HepG2 (cell line): ENCODE data around the gene MARF1. TPM values are rescaled to one million over a fixed set of nuclear protein-coding genes. Genes with fewer than 3 reads are reported as not detected.

Experiments used
- BCL6 ChIP-seq: IDR thresholded peaks from 2 replicates; pipeline ENCODE4 v1.6.1; 2016; ENCODE audit warnings: missing genetic modification reagents, missing compliant biosample characterization
- FLYWCH1 ChIP-seq: sonication (generic); formaldehyde crosslinking; IDR thresholded peaks from 2 replicates; pipeline ENCODE4 v1.8.1; 2023; ENCODE audit warnings: mild to moderate bottlenecking, missing genetic modification reagents
- HDAC6 ChIP-seq: fragments of 200-600 bp; sonication (generic); IDR thresholded peaks from 2 replicates; pipeline ENCODE4 v1.7.0; 2017; ENCODE audit warnings: mild to moderate bottlenecking, antibody characterized with exemption, low read length, low read depth
- HOXA5 ChIP-seq: sonication (generic); formaldehyde crosslinking; IDR thresholded peaks from 2 replicates; pipeline ENCODE4 v1.4.0; 2020; ENCODE audit warnings: missing genetic modification reagents
- NFATC3 ChIP-seq: sonication (generic); formaldehyde crosslinking; IDR thresholded peaks from 2 replicates; pipeline ENCODE4 v1.5.1; 2020; ENCODE audit warnings: mild to moderate bottlenecking, missing genetic modification reagents
- SIX4 ChIP-seq: sonication (generic); formaldehyde crosslinking; IDR thresholded peaks from 2 replicates; pipeline ENCODE4 v1.4.0; 2020; ENCODE audit warnings: missing genetic modification reagents
- THAP11 ChIP-seq: IDR thresholded peaks from 2 replicates; pipeline ENCODE4 v1.6.1; 2016; ENCODE audit warnings: missing biosample characterization, missing genetic modification reagents
- ZNF33A ChIP-seq: sonication (generic); formaldehyde crosslinking; IDR thresholded peaks from 2 replicates; pipeline ENCODE4 v1.5.1; 2020; ENCODE audit warnings: missing genetic modification reagents, mild to moderate bottlenecking, moderate library complexity, borderline replicate concordance
- ZNF430 ChIP-seq: sonication (generic); formaldehyde crosslinking; IDR thresholded peaks from 2 replicates; pipeline ENCODE4 v1.9.0; 2021; ENCODE audit warnings: mild to moderate bottlenecking, missing genetic modification reagents
- polyA plus RNA-seq, 8 experiments: library from polyadenylated mRNA; depleted of rRNA in 3 of 8; stranded (reverse) in 7 of 8; unstranded in 1 of 8; fragments of >200 nt; fragmentation: Illumina TruSeq in 4 of 8; extraction: Trizol in 4 of 8; gene quantifications; 2 replicates each; pipeline versions ENCODE4 v1.2.1 to v1.2.3, GENCODE V29; 2011 to 2016; ENCODE audit warnings: low read depth in 4 of 8, missing spikeins in 1 of 8, mixed read lengths in 1 of 8; ENCODE audit not compliant: insufficient read depth in 1 of 8
- total RNA-seq, 5 experiments: library from RNA; depleted of rRNA; stranded (reverse); fragments of >200 nt; fragmentation: Illumina TruSeq; extraction: Trizol; gene quantifications; 2 replicates each; pipeline ENCODE4 v1.2.3, GENCODE V29; 2016; ENCODE audit warnings: low read depth in 1 of 5
- TF ChIP-seq, protein P1 (sequence below), 2 experiments: sonication (generic) in 1 of 2; formaldehyde crosslinking in 1 of 2; IDR thresholded peaks; 2 replicates each; pipeline versions ENCODE4 v1.4.0 to v1.6.1; 2016 to 2020; ENCODE audit warnings: borderline replicate concordance in 1 of 2, low read depth in 1 of 2, mild to moderate bottlenecking in 1 of 2, missing genetic modification reagents in 1 of 2
- TF ChIP-seq, protein P2 (sequence below): sonication (generic); formaldehyde crosslinking; IDR thresholded peaks from 2 replicates; pipeline ENCODE4 v1.4.0; 2020; ENCODE audit warnings: missing genetic modification reagents, low read depth, mild to moderate bottlenecking, borderline replicate concordance
- TF ChIP-seq, protein P3 (sequence below): sonication (generic); formaldehyde crosslinking; IDR thresholded peaks from 2 replicates; pipeline ENCODE4 v1.4.0; 2020; ENCODE audit warnings: missing genetic modification reagents
- TF ChIP-seq, protein P4 (sequence below): IDR thresholded peaks from 2 replicates; pipeline ENCODE4 v1.6.1; 2016; ENCODE audit warnings: missing compliant biosample characterization, missing genetic modification reagents, borderline replicate concordance
- TF ChIP-seq, protein P5 (sequence below): sonication (generic); formaldehyde crosslinking; IDR thresholded peaks from 2 replicates; pipeline ENCODE4 v1.5.0; 2020; ENCODE audit warnings: missing genetic modification reagents, mild to moderate bottlenecking, borderline replicate concordance

Gene MARF1
- total and polyA plus RNA-seq, 2 of the 13 experiments (the other 11 are each of a cell fraction or from before 2014, with no cell fraction given): 8.7 to 20.7 TPM

DNA sequence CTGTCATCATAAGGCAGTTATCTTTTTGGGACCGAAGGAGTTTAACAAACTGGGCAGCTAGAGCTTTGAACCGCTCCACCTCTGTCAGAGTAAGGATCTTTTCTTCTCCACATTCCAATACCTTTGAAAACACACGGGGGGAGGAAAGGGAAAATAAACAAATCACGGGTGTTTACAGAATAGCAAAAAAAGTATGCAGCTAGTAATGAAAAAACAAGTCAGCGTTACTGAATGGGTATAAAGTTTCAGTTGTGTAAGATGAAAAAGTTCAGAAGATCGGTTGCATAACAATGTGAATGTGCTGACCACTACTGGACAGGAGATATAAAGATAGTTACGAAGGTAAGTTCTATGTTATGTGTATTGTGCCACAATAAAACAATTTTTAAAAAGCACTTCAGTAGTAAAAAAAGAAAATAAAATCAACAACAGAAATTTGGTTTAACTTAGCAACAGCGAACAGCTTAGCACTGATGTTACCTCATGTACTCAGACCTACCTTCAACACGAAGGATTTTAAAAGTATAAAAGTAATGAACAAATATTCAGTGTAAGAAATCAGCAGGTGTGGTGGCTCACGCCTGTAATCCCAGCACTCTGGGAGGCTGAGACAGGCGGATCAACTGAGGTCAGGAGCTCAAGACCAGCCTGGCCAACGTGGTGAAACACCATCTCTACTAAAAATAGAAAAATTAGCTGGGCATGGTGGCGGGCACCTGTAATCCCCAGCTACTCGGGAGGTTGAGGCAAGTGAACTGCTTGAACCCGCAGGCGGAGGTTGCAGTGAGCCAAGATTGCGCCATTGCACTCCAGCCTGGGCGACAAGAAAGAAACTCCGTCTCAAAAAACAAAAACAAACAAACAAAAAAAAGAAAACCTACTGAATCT, 34.3 kb downstream of the MARF1 start (continued):
- TF ChIP-seq, protein P1, sequence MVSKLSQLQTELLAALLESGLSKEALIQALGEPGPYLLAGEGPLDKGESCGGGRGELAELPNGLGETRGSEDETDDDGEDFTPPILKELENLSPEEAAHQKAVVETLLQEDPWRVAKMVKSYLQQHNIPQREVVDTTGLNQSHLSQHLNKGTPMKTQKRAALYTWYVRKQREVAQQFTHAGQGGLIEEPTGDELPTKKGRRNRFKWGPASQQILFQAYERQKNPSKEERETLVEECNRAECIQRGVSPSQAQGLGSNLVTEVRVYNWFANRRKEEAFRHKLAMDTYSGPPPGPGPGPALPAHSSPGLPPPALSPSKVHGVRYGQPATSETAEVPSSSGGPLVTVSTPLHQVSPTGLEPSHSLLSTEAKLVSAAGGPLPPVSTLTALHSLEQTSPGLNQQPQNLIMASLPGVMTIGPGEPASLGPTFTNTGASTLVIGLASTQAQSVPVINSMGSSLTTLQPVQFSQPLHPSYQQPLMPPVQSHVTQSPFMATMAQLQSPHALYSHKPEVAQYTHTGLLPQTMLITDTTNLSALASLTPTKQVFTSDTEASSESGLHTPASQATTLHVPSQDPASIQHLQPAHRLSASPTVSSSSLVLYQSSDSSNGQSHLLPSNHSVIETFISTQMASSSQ (IDR thresholded peaks at IDR 0.05; ENCODE audit: low read depth): peak; percentile 62; the same call in 1 of the 2 replicates
- TF ChIP-seq, protein P1 (CRISPR knock-in tag; IDR thresholded peaks at IDR 0.05; ENCODE audit: borderline replicate concordance): no peak; the same call in 1 of the 2 replicates
- TF ChIP-seq BCL6 (CRISPR knock-in tag): peak; percentile 84
- TF ChIP-seq HDAC6: no peak
- TF ChIP-seq, protein P2, sequence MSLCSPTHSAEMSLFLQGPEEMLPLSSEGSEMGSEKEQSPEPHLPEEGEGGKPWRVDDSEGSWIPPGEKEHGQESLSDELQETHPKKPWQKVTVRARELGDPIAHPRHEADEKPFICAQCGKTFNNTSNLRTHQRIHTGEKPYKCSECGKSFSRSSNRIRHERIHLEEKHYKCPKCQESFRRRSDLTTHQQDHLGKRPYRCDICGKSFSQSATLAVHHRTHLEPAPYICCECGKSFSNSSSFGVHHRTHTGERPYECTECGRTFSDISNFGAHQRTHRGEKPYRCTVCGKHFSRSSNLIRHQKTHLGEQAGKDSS (CRISPR knock-in tag): no peak
- TF ChIP-seq THAP11 (CRISPR knock-in tag): peak; percentile 70
- 0 out of 2 replicates have a peak, but pooled peaks have one; percentile 35 for TF ChIP-seq ZNF430 (CRISPR knock-in tag)
- peak; percentile 95 for TF ChIP-seq SIX4 (CRISPR knock-in tag)
- TF ChIP-seq, protein P3, sequence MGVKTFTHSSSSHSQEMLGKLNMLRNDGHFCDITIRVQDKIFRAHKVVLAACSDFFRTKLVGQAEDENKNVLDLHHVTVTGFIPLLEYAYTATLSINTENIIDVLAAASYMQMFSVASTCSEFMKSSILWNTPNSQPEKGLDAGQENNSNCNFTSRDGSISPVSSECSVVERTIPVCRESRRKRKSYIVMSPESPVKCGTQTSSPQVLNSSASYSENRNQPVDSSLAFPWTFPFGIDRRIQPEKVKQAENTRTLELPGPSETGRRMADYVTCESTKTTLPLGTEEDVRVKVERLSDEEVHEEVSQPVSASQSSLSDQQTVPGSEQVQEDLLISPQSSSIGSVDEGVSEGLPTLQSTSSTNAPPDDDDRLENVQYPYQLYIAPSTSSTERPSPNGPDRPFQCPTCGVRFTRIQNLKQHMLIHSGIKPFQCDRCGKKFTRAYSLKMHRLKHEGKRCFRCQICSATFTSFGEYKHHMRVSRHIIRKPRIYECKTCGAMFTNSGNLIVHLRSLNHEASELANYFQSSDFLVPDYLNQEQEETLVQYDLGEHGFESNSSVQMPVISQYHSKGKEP (CRISPR knock-in tag): no peak
- TF ChIP-seq, protein P4, sequence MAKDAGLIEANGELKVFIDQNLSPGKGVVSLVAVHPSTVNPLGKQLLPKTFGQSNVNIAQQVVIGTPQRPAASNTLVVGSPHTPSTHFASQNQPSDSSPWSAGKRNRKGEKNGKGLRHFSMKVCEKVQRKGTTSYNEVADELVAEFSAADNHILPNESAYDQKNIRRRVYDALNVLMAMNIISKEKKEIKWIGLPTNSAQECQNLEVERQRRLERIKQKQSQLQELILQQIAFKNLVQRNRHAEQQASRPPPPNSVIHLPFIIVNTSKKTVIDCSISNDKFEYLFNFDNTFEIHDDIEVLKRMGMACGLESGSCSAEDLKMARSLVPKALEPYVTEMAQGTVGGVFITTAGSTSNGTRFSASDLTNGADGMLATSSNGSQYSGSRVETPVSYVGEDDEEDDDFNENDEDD (CRISPR knock-in tag): no peak
- TF ChIP-seq NFATC3 (CRISPR knock-in tag): no peak
- TF ChIP-seq ZNF33A (CRISPR knock-in tag): peak; percentile 69; the same call in 1 of the 2 replicates
- peak; percentile 93 for TF ChIP-seq HOXA5 (CRISPR knock-in tag)
- no peak for TF ChIP-seq FLYWCH1
- TF ChIP-seq, protein P5, sequence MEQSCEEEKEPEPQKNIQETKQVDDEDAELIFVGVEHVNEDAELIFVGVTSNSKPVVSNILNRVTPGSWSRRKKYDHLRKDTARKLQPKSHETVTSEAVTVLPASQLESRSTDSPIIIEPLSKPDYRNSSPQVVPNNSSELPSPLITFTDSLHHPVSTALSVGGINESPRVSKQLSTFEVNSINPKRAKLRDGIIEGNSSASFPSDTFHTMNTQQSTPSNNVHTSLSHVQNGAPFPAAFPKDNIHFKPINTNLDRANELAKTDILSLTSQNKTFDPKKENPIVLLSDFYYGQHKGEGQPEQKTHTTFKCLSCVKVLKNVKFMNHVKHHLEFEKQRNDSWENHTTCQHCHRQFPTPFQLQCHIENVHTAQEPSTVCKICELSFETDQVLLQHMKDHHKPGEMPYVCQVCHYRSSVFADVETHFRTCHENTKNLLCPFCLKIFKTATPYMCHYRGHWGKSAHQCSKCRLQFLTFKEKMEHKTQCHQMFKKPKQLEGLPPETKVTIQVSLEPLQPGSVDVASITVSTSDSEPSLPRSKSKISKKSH (CRISPR knock-in tag): no peak
